22Rv1 (cell line): ENCODE results near the gene TAL2.

ENCODE experiments used
- H3K27ac ChIP-seq: fragments of 450-650 bp; 2 replicates; pipeline ENCODE4 v1.5.1; 2017
- ZFX ChIP-seq: fragments of 450-650 bp; IDR thresholded peaks from 2 replicates; pipeline ENCODE4 v1.6.1; 2017; ENCODE audit warnings: antibody characterized with exemption, borderline replicate concordance
- TF ChIP-seq, protein P1 (sequence below): fragments of 450-650 bp; IDR thresholded peaks from 2 replicates; pipeline ENCODE4 v1.5.1; 2017; ENCODE audit warnings: mild to moderate bottlenecking

Gene TAL2

GRCh38 chr9:105681724-105682123, 19.5 kb downstream of the TAL2 start:
- no peak overlapping the region for H3K27ac ChIP-seq
- TF ChIP-seq ZFX = no peak
- TF ChIP-seq, protein P1, sequence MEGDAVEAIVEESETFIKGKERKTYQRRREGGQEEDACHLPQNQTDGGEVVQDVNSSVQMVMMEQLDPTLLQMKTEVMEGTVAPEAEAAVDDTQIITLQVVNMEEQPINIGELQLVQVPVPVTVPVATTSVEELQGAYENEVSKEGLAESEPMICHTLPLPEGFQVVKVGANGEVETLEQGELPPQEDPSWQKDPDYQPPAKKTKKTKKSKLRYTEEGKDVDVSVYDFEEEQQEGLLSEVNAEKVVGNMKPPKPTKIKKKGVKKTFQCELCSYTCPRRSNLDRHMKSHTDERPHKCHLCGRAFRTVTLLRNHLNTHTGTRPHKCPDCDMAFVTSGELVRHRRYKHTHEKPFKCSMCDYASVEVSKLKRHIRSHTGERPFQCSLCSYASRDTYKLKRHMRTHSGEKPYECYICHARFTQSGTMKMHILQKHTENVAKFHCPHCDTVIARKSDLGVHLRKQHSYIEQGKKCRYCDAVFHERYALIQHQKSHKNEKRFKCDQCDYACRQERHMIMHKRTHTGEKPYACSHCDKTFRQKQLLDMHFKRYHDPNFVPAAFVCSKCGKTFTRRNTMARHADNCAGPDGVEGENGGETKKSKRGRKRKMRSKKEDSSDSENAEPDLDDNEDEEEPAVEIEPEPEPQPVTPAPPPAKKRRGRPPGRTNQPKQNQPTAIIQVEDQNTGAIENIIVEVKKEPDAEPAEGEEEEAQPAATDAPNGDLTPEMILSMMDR = no peak

GRCh38 chr9:105683688-105684275, 21.5 kb downstream of the TAL2 start:
- no peak overlapping the region for H3K27ac ChIP-seq
- TF ChIP-seq, protein P1 = no peak
- no peak for TF ChIP-seq ZFX

- no peak overlapping the region for H3K27ac ChIP-seq
- TF ChIP-seq, protein P1 = no peak
- no peak for TF ChIP-seq ZFX
These were observed 24.7 kb downstream of the TAL2 start for GRCh38 chr9:105686936-105687335.

DNA sequence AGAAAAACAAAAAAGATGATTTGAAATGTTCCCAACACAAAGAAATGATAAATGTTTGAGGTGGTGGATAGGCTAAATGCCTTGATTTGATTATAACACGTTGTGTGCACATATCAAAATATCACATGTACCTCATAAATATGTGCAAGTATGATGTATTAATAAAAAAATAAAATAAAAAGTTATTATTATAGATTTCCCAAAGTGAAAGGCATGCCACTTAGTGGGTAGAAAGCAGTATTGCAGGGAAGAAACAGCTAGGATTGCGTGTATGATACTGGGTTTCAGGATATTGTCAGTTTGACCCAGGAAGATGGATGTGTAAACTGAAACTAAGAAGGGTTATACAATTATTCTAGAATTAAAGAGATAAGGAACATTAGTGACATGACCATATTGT, 28.5 kb downstream of the TAL2 start:
- no peak overlapping the region for H3K27ac ChIP-seq
- TF ChIP-seq, protein P1 = peak; percentile 56
- TF ChIP-seq ZFX = no peak

DNA sequence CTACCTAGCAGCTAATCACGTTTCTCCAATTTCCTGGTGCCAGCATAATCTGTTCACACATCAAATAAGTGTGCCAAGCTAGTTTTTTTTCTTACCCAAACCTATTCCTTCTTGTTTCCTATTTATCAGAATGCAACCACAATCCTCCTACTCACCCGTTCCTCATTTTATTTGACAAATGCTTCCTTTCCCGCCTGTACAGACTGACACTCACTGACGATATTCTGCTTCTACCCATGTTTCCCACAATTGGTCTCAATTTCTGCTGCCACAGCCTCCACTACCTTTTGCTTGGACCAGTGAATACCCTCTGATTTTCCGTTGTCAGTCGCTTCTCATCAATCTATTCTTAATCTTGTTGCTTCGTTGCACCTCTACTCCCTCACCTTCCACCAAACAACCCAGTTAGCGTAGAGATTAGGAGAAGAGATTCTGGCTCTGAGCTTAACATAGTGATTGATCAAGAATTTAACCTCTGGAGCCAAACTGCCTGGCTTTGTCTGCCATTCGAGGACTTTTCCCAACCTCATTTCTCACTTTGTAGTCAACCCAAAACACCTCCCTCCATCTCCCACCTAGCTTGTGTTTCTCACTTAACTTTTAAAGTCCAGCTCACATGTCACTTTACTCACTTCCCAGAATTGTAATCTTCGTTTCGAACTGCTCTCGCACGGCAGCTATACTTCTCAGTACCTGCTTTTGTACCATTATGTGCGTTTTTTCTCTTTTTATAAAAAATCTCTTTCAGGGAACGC, 31.4 kb downstream of the TAL2 start:
- no peak for TF ChIP-seq ZFX
- TF ChIP-seq, protein P1 = no peak
- H3K27ac ChIP-seq = peak overlapping the region; percentile 62

GRCh38 chr9:105694190-105694847, 32.1 kb downstream of the TAL2 start, which contains the start of gene TMEM38B:
Gene TMEM38B, plus strand, starts transcription at chr9:105694541. Its CDS starts 120 bp downstream, at chr9:105694661.
- TF ChIP-seq, protein P1 = no peak
- no peak for TF ChIP-seq ZFX
- H3K27ac ChIP-seq = peak within 1 kb of the TSS; percentile 62
